Tibial nerve (tissue), 4 donors: ENCODE results near the gene KPTN. TPM values are rescaled to one million over a fixed set of nuclear protein-coding genes. Genes with fewer than 3 reads are reported as not detected.

ENCODE experiments used
- DNase-seq, 2 donors: peaks; one replicate each; pipeline ENCODE4 v3.0.0-alpha.2; 2019; ENCODE audit warnings: low spot score in 2 of 2
- H3K27ac ChIP-seq, 4 donors: fragments of 200-600 bp; sonication (generic) in 3 of 4; one replicate each; pipeline ENCODE4 v1.5.1; 2017 to 2019; ENCODE audit warnings: mild to moderate bottlenecking in 1 of 4
- H3K27me3 ChIP-seq, 2 donors: fragments of 200-600 bp; sonication (generic) in 1 of 2; one replicate each; pipeline versions ENCODE4 v1.5.1 to v1.6.0; 2017 to 2019
- H3K36me3 ChIP-seq, 3 donors: fragments of 200-600 bp; sonication (generic); one replicate each; pipeline ENCODE4 v1.5.1; 2018 to 2019
- H3K4me1 ChIP-seq, 4 donors: fragments of 200-600 bp; sonication (generic) in 3 of 4; one replicate each; pipeline ENCODE4 v1.5.1; 2017 to 2019
- H3K4me3 ChIP-seq, 4 donors: fragments of 200-600 bp; sonication (generic) in 3 of 4; one replicate each; pipeline ENCODE4 v1.5.1; 2017 to 2019; ENCODE audit warnings: mild to moderate bottlenecking in 1 of 4, moderate library complexity in 1 of 4
- H3K9me3 ChIP-seq, 4 donors: fragments of 200-600 bp; sonication (generic) in 3 of 4; one replicate each; pipeline ENCODE4 v1.5.1; 2017 to 2019
- EP300 ChIP-seq, 2 donors: sonication (generic); formaldehyde crosslinking; IDR thresholded peaks; one replicate each; pipeline ENCODE4 v1.6.1; 2017; ENCODE audit warnings: antibody characterized with exemption in 2 of 2, mild to moderate bottlenecking in 1 of 2
- POLR2A ChIP-seq, 2 donors: fragments of 450-650 bp; IDR thresholded peaks; one replicate each; pipeline ENCODE4 v1.6.1; 2017; ENCODE audit warnings: antibody characterized with exemption in 2 of 2, mild to moderate bottlenecking in 2 of 2, moderate library complexity in 2 of 2
- WGBS, 2 donors: methylation state at CpG; one replicate each; pipeline ENCODE4 v1.1.5; 2018; 5-methylcytosine and 5-hydroxymethylcytosine counted together
- total RNA-seq, 4 donors: library from RNA; depleted of rRNA; stranded (reverse); fragments of >200 nt; gene quantifications; one replicate each; pipeline ENCODE4 v1.1.0, GENCODE V29; 2016
- TF ChIP-seq, protein P1 (sequence below), 5 experiments: fragments of 200-600 bp in 3 of 5; fragments of 450-650 bp in 2 of 5; sonication (generic) in 3 of 5; IDR thresholded peaks; one replicate each; pipeline ENCODE4 v1.5.1; 2016 to 2019; ENCODE audit warnings: antibody characterized with exemption in 5 of 5, mild to moderate bottlenecking in 3 of 5, moderate library complexity in 2 of 5

The KPTN gene
- total RNA-seq, 4 donors from 2014 or later: 3.1 to 10.8 (median 8.2) TPM

DNA sequence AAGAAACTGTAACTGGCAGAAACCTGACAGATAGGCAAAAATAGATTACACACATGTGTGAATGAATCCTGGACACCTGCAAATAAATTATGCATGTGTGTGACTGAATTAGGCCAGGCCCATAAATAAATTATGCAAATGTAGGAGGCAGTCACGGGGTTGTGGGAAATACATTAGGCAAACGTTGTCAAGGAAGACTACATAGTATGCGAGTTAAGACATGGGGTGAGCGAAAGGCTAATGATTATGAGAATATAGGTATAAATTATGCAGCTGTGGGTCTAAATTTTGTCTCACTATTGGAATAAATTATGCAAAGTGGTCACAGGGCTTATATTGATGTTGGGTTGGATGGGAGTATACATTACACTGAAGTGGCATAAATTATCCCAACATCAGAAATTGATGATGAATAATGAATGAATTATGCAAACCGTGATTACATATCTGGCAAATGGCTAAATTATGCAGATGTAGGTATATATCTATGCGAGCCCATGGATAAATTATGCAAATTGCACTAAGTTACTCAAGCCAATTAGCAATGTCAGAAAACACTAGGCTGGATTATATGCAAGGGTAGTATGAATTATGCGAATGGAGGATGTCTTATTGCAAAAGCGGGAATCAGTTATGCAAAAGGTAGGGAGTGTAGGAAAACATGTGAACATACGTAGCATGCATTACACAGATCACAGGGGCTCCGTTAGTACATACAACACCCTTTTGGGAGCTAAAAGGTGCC is 19.2 kb downstream of the KPTN start:
- no peak overlapping the region for H3K27ac ChIP-seq
- no peaks in the 10 kb centered on the region for H3K4me1 ChIP-seq
- H3K4me3 ChIP-seq: no peak overlapping the region
- WGBS, 2 donors: 69 to 72% methylated on average over 10 of the region's 10 CpGs
- no peak for DNase-seq
- no peaks in the 10 kb centered on the region for H3K9me3 ChIP-seq
- peaks cover 0 to 82% of the 10 kb centered on the region in 2 donors for H3K27me3 ChIP-seq
- no peaks in the 10 kb centered on the region for H3K36me3 ChIP-seq
- TF ChIP-seq, protein P1, sequence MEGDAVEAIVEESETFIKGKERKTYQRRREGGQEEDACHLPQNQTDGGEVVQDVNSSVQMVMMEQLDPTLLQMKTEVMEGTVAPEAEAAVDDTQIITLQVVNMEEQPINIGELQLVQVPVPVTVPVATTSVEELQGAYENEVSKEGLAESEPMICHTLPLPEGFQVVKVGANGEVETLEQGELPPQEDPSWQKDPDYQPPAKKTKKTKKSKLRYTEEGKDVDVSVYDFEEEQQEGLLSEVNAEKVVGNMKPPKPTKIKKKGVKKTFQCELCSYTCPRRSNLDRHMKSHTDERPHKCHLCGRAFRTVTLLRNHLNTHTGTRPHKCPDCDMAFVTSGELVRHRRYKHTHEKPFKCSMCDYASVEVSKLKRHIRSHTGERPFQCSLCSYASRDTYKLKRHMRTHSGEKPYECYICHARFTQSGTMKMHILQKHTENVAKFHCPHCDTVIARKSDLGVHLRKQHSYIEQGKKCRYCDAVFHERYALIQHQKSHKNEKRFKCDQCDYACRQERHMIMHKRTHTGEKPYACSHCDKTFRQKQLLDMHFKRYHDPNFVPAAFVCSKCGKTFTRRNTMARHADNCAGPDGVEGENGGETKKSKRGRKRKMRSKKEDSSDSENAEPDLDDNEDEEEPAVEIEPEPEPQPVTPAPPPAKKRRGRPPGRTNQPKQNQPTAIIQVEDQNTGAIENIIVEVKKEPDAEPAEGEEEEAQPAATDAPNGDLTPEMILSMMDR (IDR thresholded peaks at IDR 0.05): no peak
- TF ChIP-seq EP300 (IDR thresholded peaks at IDR 0.05) (no peak), POLR2A (IDR thresholded peaks at IDR 0.05) (no peak)

DNA sequence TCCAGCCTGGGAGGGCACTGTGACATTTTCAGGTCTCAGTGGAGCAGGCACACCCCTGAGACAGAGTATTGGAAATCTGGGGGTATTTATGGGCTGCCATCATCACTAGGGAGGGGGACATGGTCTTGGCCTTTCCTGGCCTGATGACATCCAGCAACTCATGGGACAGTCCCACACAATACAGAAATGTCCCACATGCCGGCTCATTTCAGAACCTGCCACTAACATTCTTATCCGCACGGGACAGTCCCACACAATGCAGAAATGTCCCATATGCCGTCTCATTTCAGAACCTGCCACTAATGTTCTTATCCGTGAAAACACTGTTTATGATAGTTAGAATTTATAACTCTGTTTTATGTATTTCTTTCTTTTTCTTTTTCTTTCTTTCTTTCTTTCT is 22.1 kb downstream of the KPTN start:
- TF ChIP-seq POLR2A (IDR thresholded peaks at IDR 0.05) (no peak), EP300 (IDR thresholded peaks at IDR 0.05) (no peak)
- TF ChIP-seq, protein P1 (IDR thresholded peaks at IDR 0.05): no peak
- Histone ChIP-seq H3K36me3 (no peaks in the 10 kb centered on the region), H3K4me3 (no peak overlapping the region), H3K27me3 (peaks cover 0 to 83% of the 10 kb centered on the region in 2 donors), H3K27ac (no peak overlapping the region), H3K4me1 (peaks cover 0 to 10% (median 0%) of the 10 kb centered on the region in 4 donors), H3K9me3 (peaks cover 0 to 5% (median 0%) of the 10 kb centered on the region in 4 donors)
- WGBS, 2 donors: 86 to 88% methylated on average over 5 of the region's 5 CpGs
- DNase-seq: no peak

DNA sequence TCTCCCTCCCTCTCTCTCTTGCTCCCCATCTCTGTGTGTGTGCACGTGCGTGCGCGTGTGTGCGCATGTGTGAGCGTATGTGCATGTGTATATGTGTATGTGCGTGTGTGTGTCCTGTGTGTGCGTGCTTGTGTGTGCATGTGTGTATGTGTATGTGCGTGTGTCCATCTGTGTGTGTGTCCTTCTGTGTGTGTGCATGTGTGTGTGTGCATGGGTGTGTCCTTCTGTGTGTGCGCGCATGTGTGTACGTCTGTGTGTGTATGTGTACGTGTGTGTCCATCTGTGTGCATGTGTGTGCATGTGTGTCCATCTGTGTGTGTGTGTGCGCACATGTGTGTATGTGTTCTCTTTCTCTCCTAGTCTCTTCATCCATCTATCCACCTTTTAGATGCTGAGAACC is 24.5 kb downstream of the KPTN start:
- Histone ChIP-seq H3K9me3 (peaks cover 0 to 27% (median 6%) of the 10 kb centered on the region in 4 donors), H3K27ac (no peak overlapping the region), H3K27me3 (peaks cover 0 to 84% of the 10 kb centered on the region in 2 donors), H3K36me3 (no peaks in the 10 kb centered on the region), H3K4me1 (peaks cover 0 to 10% (median 0%) of the 10 kb centered on the region in 4 donors), H3K4me3 (no peak overlapping the region)
- DNase-seq: no peak
- TF ChIP-seq, protein P1 (IDR thresholded peaks at IDR 0.05): no peak
- TF ChIP-seq EP300 (IDR thresholded peaks at IDR 0.05): no peak
- TF ChIP-seq POLR2A (IDR thresholded peaks at IDR 0.05): no peak
- 88 to 90% methylated on average over 14 of the region's 14 CpGs for WGBS, 2 donors

DNA sequence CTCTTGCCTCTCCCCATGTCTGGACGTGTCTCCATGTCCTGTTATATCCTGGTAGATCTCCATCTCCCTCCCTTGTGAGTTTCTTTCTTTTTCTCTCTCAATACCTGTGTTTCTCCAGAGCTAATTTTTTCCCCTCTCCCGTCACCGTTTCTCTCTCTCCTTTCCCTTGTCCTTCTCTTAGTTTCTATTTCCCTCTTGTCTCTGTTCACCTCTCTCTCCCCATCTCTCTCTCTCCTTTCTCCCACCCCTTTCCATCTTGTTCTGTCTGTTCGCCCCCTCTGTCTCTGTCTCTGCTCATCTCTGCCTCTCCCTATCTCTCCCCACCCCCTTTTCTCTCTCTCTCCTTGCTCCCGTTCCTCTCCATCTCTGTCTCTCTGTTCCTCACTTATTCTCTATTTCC is 25.3 kb downstream of the KPTN start:
- no peak for TF ChIP-seq EP300 (IDR thresholded peaks at IDR 0.05)
- TF ChIP-seq, protein P1 (IDR thresholded peaks at IDR 0.05): no peak
- no peak for TF ChIP-seq POLR2A (IDR thresholded peaks at IDR 0.05)
- 29 to 32% methylated on average over 5 of the region's 5 CpGs for WGBS, 2 donors
- H3K4me3 ChIP-seq: no peak overlapping the region
- peaks cover 0 to 10% (median 0%) of the 10 kb centered on the region in 4 donors for H3K4me1 ChIP-seq
- H3K27me3 ChIP-seq: peaks cover 0 to 92% of the 10 kb centered on the region in 2 donors
- no peaks in the 10 kb centered on the region for H3K36me3 ChIP-seq
- no peak overlapping the region for H3K27ac ChIP-seq
- no peak for DNase-seq
- peaks cover 0 to 27% (median 6%) of the 10 kb centered on the region in 4 donors for H3K9me3 ChIP-seq

DNA sequence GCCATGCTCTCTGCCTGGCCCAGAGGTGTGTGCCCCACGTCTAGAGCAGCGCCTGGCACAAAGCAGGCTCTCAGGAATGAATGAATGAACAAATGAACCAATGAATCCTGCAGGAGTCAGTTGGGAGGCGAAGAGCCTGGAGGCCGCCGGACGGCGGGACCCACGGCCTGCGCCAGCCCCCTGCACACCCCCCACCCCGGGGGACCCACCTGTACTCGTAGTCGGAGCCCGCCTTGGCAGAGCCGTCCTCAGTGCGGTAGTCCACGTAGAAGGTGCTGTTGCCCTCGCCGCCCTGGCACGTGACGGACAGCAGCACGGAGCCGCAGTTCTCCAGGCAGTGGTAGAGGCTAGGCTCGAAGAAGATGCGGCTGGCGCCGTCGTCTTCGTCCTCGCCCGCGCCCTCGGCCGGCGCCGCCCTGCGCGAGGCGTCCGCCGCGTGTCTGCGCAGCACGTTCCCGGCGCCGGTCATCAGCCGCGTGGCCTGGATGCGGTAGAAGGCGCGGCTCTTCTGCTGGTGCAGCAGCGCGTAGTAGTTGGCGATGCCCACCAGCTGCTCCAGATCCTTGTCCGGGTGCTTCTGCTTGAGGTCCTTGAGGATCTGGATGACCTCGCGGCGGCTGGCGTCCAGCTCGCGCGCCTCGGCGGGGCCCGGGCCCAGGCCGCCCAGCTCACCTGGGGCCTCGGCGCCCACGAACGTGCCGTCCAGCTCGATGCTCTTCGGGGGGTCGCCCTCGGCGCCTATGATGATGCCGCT is 27.1 kb downstream of the KPTN start:
- WGBS, 2 donors: 28 to 34% methylated on average over 16 to 58 of the region's 77 CpGs
- peaks cover 0 to 10% (median 0%) of the 10 kb centered on the region in 4 donors for H3K4me1 ChIP-seq
- no peak for TF ChIP-seq EP300 (IDR thresholded peaks at IDR 0.05)
- TF ChIP-seq POLR2A (IDR thresholded peaks at IDR 0.05): no peak
- TF ChIP-seq, protein P1 (IDR thresholded peaks at IDR 0.05): no peak
- H3K4me3 ChIP-seq: no peak overlapping the region
- H3K27ac ChIP-seq: no peak overlapping the region
- DNase-seq: no peak
- peaks cover 0 to 82% of the 10 kb centered on the region in 2 donors for H3K27me3 ChIP-seq
- H3K36me3 ChIP-seq: no peaks in the 10 kb centered on the region
- peaks cover 0 to 27% (median 6%) of the 10 kb centered on the region in 4 donors for H3K9me3 ChIP-seq
